ENCODE measurements around the gene GADL1. TPM values are rescaled to one million over a fixed set of nuclear protein-coding genes. Genes with fewer than 3 reads are reported as not detected.

The GADL1 gene
- polyA plus RNA-seq, 3 donors, result not detected

- TF ChIP-seq CTCF (IDR thresholded peaks at IDR 0.05), result no peak
- DNase-seq, result peak in 2 of 3 donors; percentile 34 to 37
- peaks cover 32% of the 10 kb centered on the region for H3K4me1 Mint-ChIP-seq
- Histone ChIP-seq H3K4me1 (ENCODE audit: control insufficient read depth in 1 of 2, insufficient read depth in 2 of 2, low read length in 2 of 2) (peaks cover 15 to 32% of the 10 kb centered on the region in 2 donors), H3K36me3 (replicated peaks in 1 of 2; ENCODE audit: control insufficient read depth in 1 of 2, insufficient read depth in 2 of 2, low read length in 2 of 2) (no peaks in the 10 kb centered on the region), H3K79me2 (ENCODE audit: insufficient read depth, low read length) (no peaks in the 10 kb centered on the region), H3K27me3 (ENCODE audit: control insufficient read depth in 2 of 2, insufficient read depth in 2 of 2, low read length in 2 of 2) (no peaks in the 10 kb centered on the region), H3K4me2 (replicated peaks; ENCODE audit: extremely low read depth, low read length, poor library complexity, severe bottlenecking) (no peak overlapping the region), H3K4me3 (replicated peaks in 1 of 3; ENCODE audit: low read depth in 2 of 3, low read length in 3 of 3) (peak overlapping the region in 1 of 3 experiments; percentile 14), H3K27ac (ENCODE audit: low read depth in 1 of 2, low read length in 2 of 2) (peak overlapping the region in 1 of 2 donors; percentile 73), H2AFZ (ENCODE audit: insufficient read depth, low read depth, low read length, poor library complexity, severe bottlenecking) (peak overlapping the region; percentile 20), H3K9me3 (replicated peaks in 1 of 2; ENCODE audit: control insufficient read depth in 1 of 2, insufficient read depth in 1 of 2, low read length in 2 of 2) (no peaks in the 10 kb centered on the region), H4K20me1 (ENCODE audit: insufficient read depth, low read length) (no peaks in the 10 kb centered on the region), H3K9ac (ENCODE audit: insufficient read depth, low read length, poor library complexity, severe bottlenecking) (no peak overlapping the region)
- H3K4me3 Mint-ChIP-seq, result no peak overlapping the region
- intact Hi-C loops (cut with micrococcal nuclease), result no loop called here
- H3K27me3 Mint-ChIP-seq (ENCODE audit: low read depth in 3 of 3), result peaks cover 0 to 1% (median 0%) of the 10 kb centered on the region in 3 donors
- 48% methylated on average over 2 of the region's 3 CpGs for whole genome bisulfite sequencing (ENCODE audit: insufficient coverage)
- no peaks in the 10 kb centered on the region for H3K36me3 Mint-ChIP-seq
- peaks cover 0 to 2% (median 0%) of the 10 kb centered on the region in 7 donors for H3K9me3 Mint-ChIP-seq
- H3K27ac Mint-ChIP-seq, result peak overlapping the region; percentile 54 to 87 (median 66)
Observed at GRCh38 chr3:30776186-30776815, 118.2 kb downstream of the GADL1 start.

GRCh38 chr3:30775040-30775439 lies 119.4 kb downstream of the GADL1 start:
- Mint-ChIP-seq H3K4me1 (peaks cover 32% of the 10 kb centered on the region), H3K9me3 (peaks cover 0 to 2% (median 0%) of the 10 kb centered on the region in 7 donors), H3K27ac (no peak overlapping the region), H3K27me3 (ENCODE audit: low read depth in 3 of 3) (peaks cover 0 to 1% (median 0%) of the 10 kb centered on the region in 3 donors), H3K4me3 (no peak overlapping the region), H3K36me3 (no peaks in the 10 kb centered on the region)
- no peak for TF ChIP-seq CTCF (IDR thresholded peaks at IDR 0.05)
- WGBS (ENCODE audit: insufficient coverage), result 97% methylated on average over 6 of the region's 10 CpGs
- DNase-seq, result no peak
- Histone ChIP-seq H3K27ac (ENCODE audit: low read depth in 1 of 2, low read length in 2 of 2) (no peak overlapping the region), H4K20me1 (ENCODE audit: insufficient read depth, low read length) (no peaks in the 10 kb centered on the region), H3K4me2 (replicated peaks; ENCODE audit: extremely low read depth, low read length, poor library complexity, severe bottlenecking) (no peak overlapping the region), H3K79me2 (ENCODE audit: insufficient read depth, low read length) (no peaks in the 10 kb centered on the region), H3K27me3 (ENCODE audit: control insufficient read depth in 2 of 2, insufficient read depth in 2 of 2, low read length in 2 of 2) (no peaks in the 10 kb centered on the region), H3K9me3 (replicated peaks in 1 of 2; ENCODE audit: control insufficient read depth in 1 of 2, insufficient read depth in 1 of 2, low read length in 2 of 2) (no peaks in the 10 kb centered on the region), H2AFZ (ENCODE audit: insufficient read depth, low read depth, low read length, poor library complexity, severe bottlenecking) (no peak overlapping the region), H3K4me3 (replicated peaks in 1 of 3; ENCODE audit: low read depth in 2 of 3, low read length in 3 of 3) (no peak overlapping the region), H3K36me3 (replicated peaks in 1 of 2; ENCODE audit: control insufficient read depth in 1 of 2, insufficient read depth in 2 of 2, low read length in 2 of 2) (no peaks in the 10 kb centered on the region), H3K4me1 (ENCODE audit: control insufficient read depth in 1 of 2, insufficient read depth in 2 of 2, low read length in 2 of 2) (peaks cover 15 to 32% of the 10 kb centered on the region in 2 donors), H3K9ac (ENCODE audit: insufficient read depth, low read length, poor library complexity, severe bottlenecking) (no peak overlapping the region)
- intact Hi-C loops (cut with micrococcal nuclease), result no loop called here

All from CD14-positive monocyte (primary cell).